HEK293 (cell line): ENCODE measurements around the gene MRC2.

Experiments
- CTCF ChIA-PET: fragments of 350-600 bp; formaldehyde crosslinking; extraction: SDS; loops from one replicate; lab custom pipeline; 2021; ENCODE audit warnings: antibody characterized with exemption; lab: Yijun Ruan, JAX
- POLR2A ChIA-PET: fragments of 300-600 bp; formaldehyde crosslinking; extraction: SDS; loops from one replicate; lab custom pipeline; 2020; ENCODE audit warnings: antibody characterized with exemption, inconsistent platforms; lab: Yijun Ruan, JAX
- H3K27ac ChIP-seq: fragments of 200-500 bp; sonication (Bioruptor generic); 2 replicates; pipeline ENCODE4 v1.5.1; 2014; ENCODE audit warnings: low read depth, low read length, control low read depth, inconsistent platforms; ENCODE audit errors: extremely low read depth
- H3K36me3 ChIP-seq, 2 experiments: fragments of 200-500 bp in 1 of 2; sonication (Bioruptor generic) in 1 of 2; 1 replicate in 1 of 2; 2 replicates in 1 of 2; pipeline ENCODE4 v1.5.1; 2014 to 2017; ENCODE audit warnings: inconsistent platforms in 2 of 2, low read length in 2 of 2; ENCODE audit not compliant: control insufficient read depth in 2 of 2, insufficient read depth in 1 of 2
- H3K4me1 ChIP-seq: fragments of 200-500 bp; sonication (Bioruptor generic); 2 replicates; pipeline ENCODE4 v1.5.1; 2014; ENCODE audit warnings: mild to moderate bottlenecking, low read length, inconsistent platforms; ENCODE audit not compliant: control insufficient read depth, insufficient read depth
- H3K4me3 ChIP-seq: 2 replicates; pipeline ENCODE4 v1.5.1; 2011; ENCODE audit warnings: low read depth, mild to moderate bottlenecking, control low read depth, low read length, moderate library complexity
- H3K9me3 ChIP-seq: fragments of 200-500 bp; sonication (Bioruptor generic); 2 replicates; pipeline ENCODE4 v1.5.1; 2014; ENCODE audit warnings: low read depth, low read length, inconsistent platforms; ENCODE audit not compliant: control insufficient read depth, insufficient read depth
- HOXC10 ChIP-seq: sonication (generic); formaldehyde crosslinking; IDR thresholded peaks from 2 replicates; pipeline ENCODE4 v1.8.1; 2023; ENCODE audit warnings: mild to moderate bottlenecking, missing genetic modification reagents
- ZNF138 ChIP-seq: fragments of 450-650 bp; formaldehyde crosslinking; IDR thresholded peaks from 2 replicates; pipeline ENCODE4 v1.5.1; 2016; ENCODE audit warnings: missing biosample characterization, missing genetic modification characterization, borderline replicate concordance
- ZNF292 ChIP-seq: fragments of 450-650 bp; formaldehyde crosslinking; IDR thresholded peaks from 2 replicates; pipeline ENCODE4 v1.5.1; 2016; ENCODE audit warnings: low read depth, missing biosample characterization, missing genetic modification characterization, borderline replicate concordance
- ZNF341 ChIP-seq: fragments of 450-650 bp; formaldehyde crosslinking; IDR thresholded peaks from 2 replicates; pipeline ENCODE4; 2016; ENCODE audit warnings: low read depth, missing biosample characterization, missing genetic modification characterization
- ZNF366 ChIP-seq: fragments of 450-650 bp; formaldehyde crosslinking; conservative IDR thresholded peaks from 2 replicates; pipeline ENCODE4 v1.5.1; 2016; ENCODE audit warnings: missing biosample characterization, missing genetic modification characterization
- ZNF37A ChIP-seq: fragments of 450-650 bp; IDR thresholded peaks from 2 replicates; pipeline ENCODE4 v1.5.1; 2018; ENCODE audit warnings: missing biosample characterization, missing genetic modification characterization
- ZNF629 ChIP-seq: fragments of 450-650 bp; formaldehyde crosslinking; IDR thresholded peaks from 2 replicates; pipeline ENCODE4 v1.5.1; 2017; ENCODE audit warnings: missing biosample characterization, missing genetic modification characterization
- ZNF701 ChIP-seq: fragments of 450-650 bp; formaldehyde crosslinking; IDR thresholded peaks from 2 replicates; pipeline ENCODE4 v1.5.1; 2016; ENCODE audit warnings: missing biosample characterization, missing genetic modification characterization
- ZNF768 ChIP-seq: fragments of 450-650 bp; formaldehyde crosslinking; IDR thresholded peaks from 2 replicates; pipeline ENCODE4 v1.5.1; 2018; ENCODE audit warnings: missing biosample characterization, mild to moderate bottlenecking, missing genetic modification characterization
- ZNF792 ChIP-seq: fragments of 450-650 bp; formaldehyde crosslinking; IDR thresholded peaks from 2 replicates; pipeline ENCODE4 v1.5.1; 2016; ENCODE audit warnings: missing biosample characterization, missing genetic modification characterization
- ZSCAN30 ChIP-seq: fragments of 450-650 bp; IDR thresholded peaks from 2 replicates; pipeline ENCODE4 v1.5.1; 2018; ENCODE audit warnings: missing biosample characterization, mild to moderate bottlenecking, missing genetic modification characterization, moderate library complexity
- TF ChIP-seq, protein P1 (sequence below): fragments of 450-650 bp; formaldehyde crosslinking; IDR thresholded peaks from 2 replicates; pipeline ENCODE4 v1.5.1; 2017; ENCODE audit warnings: missing biosample characterization, missing genetic modification characterization
- TF ChIP-seq, protein P2 (sequence below): fragments of 450-650 bp; formaldehyde crosslinking; IDR thresholded peaks from 2 replicates; pipeline ENCODE4 v1.5.1; 2017; ENCODE audit warnings: missing biosample characterization, missing genetic modification characterization
- TF ChIP-seq, protein P3 (sequence below): fragments of 450-650 bp; formaldehyde crosslinking; IDR thresholded peaks from 2 replicates; pipeline ENCODE4 v1.5.1; 2017; ENCODE audit warnings: missing biosample characterization, missing genetic modification characterization
- TF ChIP-seq, protein P4 (sequence below): fragments of 450-650 bp; formaldehyde crosslinking; IDR thresholded peaks from 2 replicates; pipeline ENCODE4 v1.5.1; 2016; ENCODE audit warnings: missing biosample characterization, missing genetic modification characterization, borderline replicate concordance
- TF ChIP-seq, protein P5 (sequence below): sonication (generic); formaldehyde crosslinking; IDR thresholded peaks from 2 replicates; pipeline ENCODE4 v1.8.1; 2022; ENCODE audit warnings: mild to moderate bottlenecking, moderate library complexity, missing genetic modification reagents
- TF ChIP-seq, protein P6 (sequence below): fragments of 450-650 bp; formaldehyde crosslinking; IDR thresholded peaks from 2 replicates; pipeline ENCODE4 v1.5.1; 2016; ENCODE audit warnings: missing biosample characterization, missing genetic modification characterization
- TF ChIP-seq, protein P7 (sequence below): fragments of 450-650 bp; formaldehyde crosslinking; IDR thresholded peaks from 2 replicates; pipeline ENCODE4 v1.5.1; 2016; ENCODE audit warnings: missing biosample characterization, missing genetic modification characterization

The MRC2 gene

DNA sequence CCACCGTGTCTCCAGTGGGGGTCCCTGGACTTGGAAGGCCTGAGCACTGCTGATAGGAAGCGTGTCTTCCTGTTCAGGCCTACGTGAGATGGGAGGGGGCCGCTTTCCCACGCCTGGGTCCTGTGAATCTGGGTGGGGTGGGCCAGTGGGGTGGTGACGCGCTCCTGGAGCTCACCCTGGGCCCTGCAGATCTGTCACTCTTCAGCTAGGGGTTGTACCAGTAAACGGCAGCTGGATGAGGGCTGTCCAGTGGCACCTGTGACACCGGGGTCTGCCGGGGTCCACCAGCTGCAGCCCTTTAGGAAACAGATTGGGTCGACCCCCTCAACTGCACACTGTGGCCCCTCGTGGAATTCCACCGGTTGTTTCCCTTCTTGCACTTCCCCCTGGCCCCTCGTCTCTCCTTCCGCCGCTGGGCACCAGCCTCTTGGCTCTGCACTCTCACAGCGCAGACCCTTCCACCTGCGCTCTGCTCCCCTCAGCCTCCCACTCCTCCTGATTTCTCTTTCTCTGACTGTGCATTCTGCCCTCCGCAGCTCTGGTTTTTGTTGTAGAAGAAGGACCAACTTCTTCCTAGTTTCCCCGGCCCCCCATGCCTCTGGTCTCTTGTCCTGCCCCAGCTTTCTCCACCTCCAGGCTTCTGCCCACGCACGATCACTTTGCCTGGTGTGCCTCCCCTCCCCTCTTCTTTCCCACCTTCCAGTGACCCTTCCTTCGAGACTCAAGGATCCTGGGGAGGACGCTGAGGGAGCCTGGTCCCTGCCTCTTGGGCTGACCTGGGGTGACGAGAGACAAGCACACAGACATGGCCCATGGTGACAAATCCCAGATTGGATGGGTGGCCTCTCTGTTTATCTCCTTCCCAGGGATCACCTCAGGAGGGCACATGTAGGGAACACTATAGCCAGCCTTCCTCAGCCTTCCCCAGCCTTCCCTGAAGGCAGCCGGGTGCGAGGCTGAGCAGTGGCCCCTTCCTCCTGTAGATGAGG lies 4.8 kb downstream of the MRC2 start (continued):
- TF ChIP-seq, protein P1, sequence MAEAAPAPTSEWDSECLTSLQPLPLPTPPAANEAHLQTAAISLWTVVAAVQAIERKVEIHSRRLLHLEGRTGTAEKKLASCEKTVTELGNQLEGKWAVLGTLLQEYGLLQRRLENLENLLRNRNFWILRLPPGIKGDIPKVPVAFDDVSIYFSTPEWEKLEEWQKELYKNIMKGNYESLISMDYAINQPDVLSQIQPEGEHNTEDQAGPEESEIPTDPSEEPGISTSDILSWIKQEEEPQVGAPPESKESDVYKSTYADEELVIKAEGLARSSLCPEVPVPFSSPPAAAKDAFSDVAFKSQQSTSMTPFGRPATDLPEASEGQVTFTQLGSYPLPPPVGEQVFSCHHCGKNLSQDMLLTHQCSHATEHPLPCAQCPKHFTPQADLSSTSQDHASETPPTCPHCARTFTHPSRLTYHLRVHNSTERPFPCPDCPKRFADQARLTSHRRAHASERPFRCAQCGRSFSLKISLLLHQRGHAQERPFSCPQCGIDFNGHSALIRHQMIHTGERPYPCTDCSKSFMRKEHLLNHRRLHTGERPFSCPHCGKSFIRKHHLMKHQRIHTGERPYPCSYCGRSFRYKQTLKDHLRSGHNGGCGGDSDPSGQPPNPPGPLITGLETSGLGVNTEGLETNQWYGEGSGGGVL: no peak
- no peak for TF ChIP-seq ZNF792 (tag by site-specific recombination)
- no peak for TF ChIP-seq ZNF629 (tag by site-specific recombination)
- TF ChIP-seq, protein P2, sequence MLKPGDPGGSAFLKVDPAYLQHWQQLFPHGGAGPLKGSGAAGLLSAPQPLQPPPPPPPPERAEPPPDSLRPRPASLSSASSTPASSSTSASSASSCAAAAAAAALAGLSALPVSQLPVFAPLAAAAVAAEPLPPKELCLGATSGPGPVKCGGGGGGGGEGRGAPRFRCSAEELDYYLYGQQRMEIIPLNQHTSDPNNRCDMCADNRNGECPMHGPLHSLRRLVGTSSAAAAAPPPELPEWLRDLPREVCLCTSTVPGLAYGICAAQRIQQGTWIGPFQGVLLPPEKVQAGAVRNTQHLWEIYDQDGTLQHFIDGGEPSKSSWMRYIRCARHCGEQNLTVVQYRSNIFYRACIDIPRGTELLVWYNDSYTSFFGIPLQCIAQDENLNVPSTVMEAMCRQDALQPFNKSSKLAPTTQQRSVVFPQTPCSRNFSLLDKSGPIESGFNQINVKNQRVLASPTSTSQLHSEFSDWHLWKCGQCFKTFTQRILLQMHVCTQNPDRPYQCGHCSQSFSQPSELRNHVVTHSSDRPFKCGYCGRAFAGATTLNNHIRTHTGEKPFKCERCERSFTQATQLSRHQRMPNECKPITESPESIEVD: no peak

DNA sequence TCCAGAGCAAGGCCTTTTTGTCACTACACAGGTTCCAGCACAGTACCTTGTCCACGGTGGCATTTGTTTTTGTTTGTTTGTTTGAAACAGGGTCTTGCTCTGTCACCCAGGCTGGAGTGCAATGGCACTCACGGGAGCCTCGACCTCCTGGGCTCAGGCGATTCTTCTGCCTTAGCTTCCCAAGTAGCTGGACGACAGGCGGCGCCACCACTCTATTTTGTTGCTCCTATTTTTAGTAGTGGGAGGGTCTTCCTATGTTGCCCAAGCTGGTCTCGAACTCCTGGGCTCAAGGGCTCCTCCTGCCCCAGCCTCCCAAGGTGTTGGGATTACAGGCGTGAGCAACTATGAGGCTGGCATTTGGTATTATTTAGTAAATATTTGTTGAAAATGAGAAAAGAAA lies 10.3 kb downstream of the MRC2 start:
- Histone ChIP-seq H3K4me3 (no peak overlapping the region), H3K4me1 (no peaks in the 10 kb centered on the region), H3K36me3 (no peaks in the 10 kb centered on the region), H3K27ac (no peak overlapping the region), H3K9me3 (no peaks in the 10 kb centered on the region; the same call in 1 of the 2 replicates)
- ChIA-PET CTCF (no interaction called here), POLR2A (no interaction called here)
- TF ChIP-seq ZNF366 (tag by site-specific recombination): no peak
- TF ChIP-seq, protein P3, sequence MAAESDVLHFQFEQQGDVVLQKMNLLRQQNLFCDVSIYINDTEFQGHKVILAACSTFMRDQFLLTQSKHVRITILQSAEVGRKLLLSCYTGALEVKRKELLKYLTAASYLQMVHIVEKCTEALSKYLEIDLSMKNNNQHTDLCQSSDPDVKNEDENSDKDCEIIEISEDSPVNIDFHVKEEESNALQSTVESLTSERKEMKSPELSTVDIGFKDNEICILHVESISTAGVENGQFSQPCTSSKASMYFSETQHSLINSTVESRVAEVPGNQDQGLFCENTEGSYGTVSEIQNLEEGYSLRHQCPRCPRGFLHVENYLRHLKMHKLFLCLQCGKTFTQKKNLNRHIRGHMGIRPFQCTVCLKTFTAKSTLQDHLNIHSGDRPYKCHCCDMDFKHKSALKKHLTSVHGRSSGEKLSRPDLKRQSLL (tag by site-specific recombination): no peak
- TF ChIP-seq, protein P4, sequence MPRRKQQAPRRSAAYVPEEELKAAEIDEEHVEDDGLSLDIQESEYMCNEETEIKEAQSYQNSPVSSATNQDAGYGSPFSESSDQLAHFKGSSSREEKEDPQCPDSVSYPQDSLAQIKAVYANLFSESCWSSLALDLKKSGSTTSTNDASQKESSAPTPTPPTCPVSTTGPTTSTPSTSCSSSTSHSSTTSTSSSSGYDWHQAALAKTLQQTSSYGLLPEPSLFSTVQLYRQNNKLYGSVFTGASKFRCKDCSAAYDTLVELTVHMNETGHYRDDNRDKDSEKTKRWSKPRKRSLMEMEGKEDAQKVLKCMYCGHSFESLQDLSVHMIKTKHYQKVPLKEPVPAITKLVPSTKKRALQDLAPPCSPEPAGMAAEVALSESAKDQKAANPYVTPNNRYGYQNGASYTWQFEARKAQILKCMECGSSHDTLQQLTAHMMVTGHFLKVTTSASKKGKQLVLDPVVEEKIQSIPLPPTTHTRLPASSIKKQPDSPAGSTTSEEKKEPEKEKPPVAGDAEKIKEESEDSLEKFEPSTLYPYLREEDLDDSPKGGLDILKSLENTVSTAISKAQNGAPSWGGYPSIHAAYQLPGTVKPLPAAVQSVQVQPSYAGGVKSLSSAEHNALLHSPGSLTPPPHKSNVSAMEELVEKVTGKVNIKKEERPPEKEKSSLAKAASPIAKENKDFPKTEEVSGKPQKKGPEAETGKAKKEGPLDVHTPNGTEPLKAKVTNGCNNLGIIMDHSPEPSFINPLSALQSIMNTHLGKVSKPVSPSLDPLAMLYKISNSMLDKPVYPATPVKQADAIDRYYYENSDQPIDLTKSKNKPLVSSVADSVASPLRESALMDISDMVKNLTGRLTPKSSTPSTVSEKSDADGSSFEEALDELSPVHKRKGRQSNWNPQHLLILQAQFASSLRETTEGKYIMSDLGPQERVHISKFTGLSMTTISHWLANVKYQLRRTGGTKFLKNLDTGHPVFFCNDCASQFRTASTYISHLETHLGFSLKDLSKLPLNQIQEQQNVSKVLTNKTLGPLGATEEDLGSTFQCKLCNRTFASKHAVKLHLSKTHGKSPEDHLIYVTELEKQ (tag by site-specific recombination): no peak
- TF ChIP-seq, protein P5, sequence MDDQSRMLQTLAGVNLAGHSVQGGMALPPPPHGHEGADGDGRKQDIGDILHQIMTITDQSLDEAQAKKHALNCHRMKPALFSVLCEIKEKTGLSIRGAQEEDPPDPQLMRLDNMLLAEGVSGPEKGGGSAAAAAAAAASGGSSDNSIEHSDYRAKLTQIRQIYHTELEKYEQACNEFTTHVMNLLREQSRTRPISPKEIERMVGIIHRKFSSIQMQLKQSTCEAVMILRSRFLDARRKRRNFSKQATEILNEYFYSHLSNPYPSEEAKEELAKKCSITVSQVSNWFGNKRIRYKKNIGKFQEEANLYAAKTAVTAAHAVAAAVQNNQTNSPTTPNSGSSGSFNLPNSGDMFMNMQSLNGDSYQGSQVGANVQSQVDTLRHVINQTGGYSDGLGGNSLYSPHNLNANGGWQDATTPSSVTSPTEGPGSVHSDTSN (CRISPR knock-in tag): no peak
- TF ChIP-seq, protein P6, sequence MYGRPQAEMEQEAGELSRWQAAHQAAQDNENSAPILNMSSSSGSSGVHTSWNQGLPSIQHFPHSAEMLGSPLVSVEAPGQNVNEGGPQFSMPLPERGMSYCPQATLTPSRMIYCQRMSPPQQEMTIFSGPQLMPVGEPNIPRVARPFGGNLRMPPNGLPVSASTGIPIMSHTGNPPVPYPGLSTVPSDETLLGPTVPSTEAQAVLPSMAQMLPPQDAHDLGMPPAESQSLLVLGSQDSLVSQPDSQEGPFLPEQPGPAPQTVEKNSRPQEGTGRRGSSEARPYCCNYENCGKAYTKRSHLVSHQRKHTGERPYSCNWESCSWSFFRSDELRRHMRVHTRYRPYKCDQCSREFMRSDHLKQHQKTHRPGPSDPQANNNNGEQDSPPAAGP (tag by site-specific recombination): no peak
- no peak for TF ChIP-seq ZNF292 (tag by site-specific recombination)
- TF ChIP-seq ZNF138: no peak
- no peak for TF ChIP-seq ZNF341 (tag by site-specific recombination)
- TF ChIP-seq HOXC10: no peak
- TF ChIP-seq, protein P7, sequence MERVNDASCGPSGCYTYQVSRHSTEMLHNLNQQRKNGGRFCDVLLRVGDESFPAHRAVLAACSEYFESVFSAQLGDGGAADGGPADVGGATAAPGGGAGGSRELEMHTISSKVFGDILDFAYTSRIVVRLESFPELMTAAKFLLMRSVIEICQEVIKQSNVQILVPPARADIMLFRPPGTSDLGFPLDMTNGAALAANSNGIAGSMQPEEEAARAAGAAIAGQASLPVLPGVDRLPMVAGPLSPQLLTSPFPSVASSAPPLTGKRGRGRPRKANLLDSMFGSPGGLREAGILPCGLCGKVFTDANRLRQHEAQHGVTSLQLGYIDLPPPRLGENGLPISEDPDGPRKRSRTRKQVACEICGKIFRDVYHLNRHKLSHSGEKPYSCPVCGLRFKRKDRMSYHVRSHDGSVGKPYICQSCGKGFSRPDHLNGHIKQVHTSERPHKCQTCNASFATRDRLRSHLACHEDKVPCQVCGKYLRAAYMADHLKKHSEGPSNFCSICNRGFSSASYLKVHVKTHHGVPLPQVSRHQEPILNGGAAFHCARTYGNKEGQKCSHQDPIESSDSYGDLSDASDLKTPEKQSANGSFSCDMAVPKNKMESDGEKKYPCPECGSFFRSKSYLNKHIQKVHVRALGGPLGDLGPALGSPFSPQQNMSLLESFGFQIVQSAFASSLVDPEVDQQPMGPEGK (tag by site-specific recombination): no peak
- TF ChIP-seq ZNF37A (tag by site-specific recombination): no peak
- TF ChIP-seq ZNF701 (tag by site-specific recombination): no peak
- no peak for TF ChIP-seq ZSCAN30
- no peak for TF ChIP-seq ZNF768 (tag by site-specific recombination)
